GM19238 (cell line): ENCODE measurements around the gene ANKRD44.

ENCODE experiments used
- DNase-seq: peaks from one replicate; pipeline ENCODE4 v3.0.0; 2011; ENCODE audit warnings: low spot score; ENCODE audit not compliant: insufficient read length

Gene ANKRD44

DNA sequence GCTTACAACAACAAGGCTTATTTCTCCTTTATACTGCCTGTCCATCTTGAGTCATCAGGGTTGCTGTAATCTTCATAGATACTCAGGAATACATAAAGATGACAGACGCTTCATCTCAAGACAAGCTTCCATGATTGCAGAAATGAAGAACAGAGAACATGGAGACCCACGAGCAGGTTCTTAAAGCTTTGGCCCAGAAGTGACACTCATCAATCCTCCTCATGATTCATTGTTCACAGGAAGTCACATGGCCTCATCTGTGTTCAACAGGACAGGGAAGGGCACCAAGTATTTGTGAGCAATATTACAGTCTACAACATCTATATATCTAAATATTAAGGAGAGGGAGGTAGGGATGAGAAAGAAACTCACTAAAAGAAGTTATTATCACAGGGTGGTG is 347.5 kb downstream of the ANKRD44 start:
- DNase-seq: no peak

GRCh38 chr2:196962325-196962724 is 348.3 kb downstream of the ANKRD44 start:
- DNase-seq: no peak

GRCh38 chr2:196961889-196962288 is 348.7 kb downstream of the ANKRD44 start:
- no peak for DNase-seq

DNA sequence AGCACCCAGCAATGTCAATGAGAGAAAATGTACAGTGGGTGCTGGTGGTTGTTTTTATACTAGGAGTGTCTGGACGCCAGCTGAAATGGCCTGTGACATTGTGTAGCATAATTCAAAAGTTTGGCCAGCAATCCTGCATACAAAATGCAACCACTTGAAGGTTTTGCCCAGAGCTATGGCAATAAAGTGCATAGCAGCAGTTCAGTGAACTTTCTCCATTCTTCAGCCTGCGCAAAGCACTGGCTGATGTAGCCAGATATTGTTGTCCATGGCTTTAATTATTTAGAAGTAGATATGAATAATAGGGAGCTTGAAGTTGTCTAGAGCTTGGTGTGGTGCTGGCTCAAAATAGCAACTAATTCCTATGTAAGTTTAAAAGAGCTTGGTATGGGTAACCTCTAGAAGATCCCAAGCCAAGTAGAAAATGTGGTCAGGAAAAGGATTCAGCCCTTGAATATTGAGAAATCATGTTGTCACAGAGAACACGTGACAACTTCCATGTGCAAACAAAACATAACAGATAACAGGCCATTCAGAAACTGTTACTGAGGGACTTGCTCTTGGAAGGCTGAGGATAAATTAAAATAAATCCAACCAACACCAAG is 350.7 kb downstream of the ANKRD44 start:
- no peak for DNase-seq

DNA sequence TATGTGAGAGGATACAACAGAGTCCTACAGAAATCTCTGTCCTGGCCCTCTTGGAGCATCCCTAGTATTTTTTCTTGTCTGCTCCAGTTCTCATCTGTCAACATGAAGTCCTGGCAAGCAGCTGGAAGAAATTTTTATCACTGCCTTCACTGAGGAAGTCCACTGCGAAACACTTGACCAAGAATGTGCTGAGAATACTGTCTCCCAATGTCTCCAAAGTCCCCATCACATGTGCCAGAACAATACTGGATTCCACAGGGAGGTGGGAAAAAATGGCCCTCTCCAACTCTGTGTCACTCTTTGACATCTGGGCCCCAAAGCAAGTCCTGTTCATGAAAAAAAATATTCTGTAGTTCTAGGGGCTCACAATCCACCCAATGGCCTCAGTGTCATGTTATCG is 351.3 kb downstream of the ANKRD44 start:
- no peak for DNase-seq

DNA sequence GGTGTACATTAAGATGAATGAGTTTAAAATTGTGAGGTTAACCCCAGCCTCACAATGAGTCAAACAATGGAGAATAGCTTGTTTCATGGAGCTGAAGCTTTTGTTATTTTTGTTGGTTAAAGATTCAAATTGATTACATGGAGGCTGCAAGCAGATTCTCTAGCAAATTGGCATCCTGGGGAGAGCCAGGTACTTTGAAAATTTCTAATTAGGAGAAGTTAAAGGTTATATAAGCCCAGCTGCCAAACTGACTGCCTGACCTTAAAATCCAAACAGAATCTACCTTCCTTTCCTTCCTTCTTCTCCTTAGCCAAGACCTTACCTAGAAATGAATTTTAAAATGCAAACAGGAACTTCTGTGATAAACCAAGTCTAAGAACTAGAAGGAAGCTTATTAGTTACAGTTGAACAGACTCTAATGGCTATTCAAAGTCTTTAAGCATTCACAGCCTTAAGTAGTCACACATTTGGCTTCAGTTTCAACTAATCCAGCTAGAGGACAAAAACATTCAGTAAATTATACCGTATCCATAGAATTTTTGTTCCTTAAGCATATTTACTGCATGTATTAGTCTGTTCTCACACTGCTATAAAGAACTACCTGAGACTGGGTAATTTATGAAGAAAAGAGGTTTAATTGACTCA is 352.6 kb downstream of the ANKRD44 start:
- no peak for DNase-seq

- DNase-seq: no peak
These were observed 353.1 kb downstream of the ANKRD44 start for GRCh38 chr2:196957442-196957841.

DNA sequence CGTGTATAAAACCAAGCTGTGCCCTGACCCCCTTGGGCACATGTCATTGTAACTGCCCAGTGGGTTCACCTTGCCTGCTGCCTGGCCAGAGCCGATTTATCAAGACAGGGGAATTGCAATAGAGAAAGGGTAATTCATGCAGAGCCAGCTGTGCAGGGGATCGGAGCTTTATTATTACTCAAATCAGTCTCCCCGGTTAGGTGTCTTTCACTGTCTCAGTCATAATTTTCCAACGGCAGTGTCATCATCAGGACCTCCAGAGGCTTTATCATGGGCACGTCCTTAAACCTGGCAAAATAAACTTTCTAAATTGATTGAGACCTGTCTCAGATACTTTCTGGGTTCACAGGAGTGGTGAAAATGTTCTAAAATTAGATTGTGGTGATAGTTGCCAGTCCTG is 354.5 kb downstream of the ANKRD44 start:
- no peak for DNase-seq

DNA sequence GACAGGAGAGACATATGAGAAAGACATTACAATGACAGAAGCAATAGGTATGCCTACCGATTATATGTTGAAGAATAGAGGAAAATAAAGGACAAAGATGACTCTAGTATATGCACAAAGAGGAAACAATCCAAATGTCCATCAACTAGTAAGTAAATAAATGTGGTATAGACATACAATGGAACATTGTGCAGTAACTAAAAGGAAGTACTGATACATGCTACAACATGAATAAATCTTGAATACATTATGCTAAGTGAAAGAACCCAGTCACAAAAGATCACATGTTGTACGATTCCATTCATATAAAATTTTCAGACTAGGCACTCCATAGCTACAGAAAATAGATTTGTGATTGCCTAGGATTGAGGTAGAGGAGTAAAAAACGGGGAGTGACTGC is 355.5 kb downstream of the ANKRD44 start:
- no peak for DNase-seq

DNA sequence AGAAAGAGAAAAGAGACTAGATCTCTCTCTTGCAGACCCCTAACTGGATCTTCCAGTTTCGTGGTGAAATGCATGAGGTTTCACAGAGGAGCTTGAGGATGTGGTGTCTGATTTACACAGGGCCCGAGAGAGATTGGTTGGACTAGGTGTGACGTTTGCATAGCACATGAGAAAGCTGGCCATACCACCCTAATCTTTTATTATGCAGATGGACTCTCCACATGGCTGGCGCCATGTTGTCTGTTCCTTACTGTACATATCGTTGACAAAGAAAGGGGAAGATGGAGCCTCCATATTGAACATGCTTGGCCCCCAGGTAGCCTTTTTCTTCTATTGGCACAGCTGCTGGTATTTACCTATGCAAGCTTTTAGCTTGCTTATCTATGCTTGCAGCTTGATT is 356.6 kb downstream of the ANKRD44 start:
- DNase-seq: no peak

DNA sequence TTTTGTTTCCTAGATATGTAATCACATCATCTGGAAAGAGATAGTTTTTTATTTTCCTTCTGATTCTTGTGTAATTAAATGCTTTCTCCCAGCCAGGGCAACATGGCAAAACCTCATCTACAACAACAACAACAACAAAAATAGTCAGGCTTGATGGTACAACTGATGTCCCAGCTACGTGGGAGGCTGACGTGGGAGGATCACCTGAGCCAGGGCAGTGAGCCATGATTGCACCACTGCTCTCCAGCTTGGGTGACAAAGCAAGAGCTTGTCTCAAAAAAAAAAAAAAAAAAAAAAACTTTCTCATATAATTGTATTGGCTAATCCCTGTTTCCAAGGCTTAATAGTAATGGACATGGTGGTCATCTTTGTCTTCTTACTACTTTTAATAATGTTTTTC is 357.6 kb downstream of the ANKRD44 start:
- no peak for DNase-seq

GRCh38 chr2:196951973-196952372 is 358.6 kb downstream of the ANKRD44 start:
- DNase-seq: no peak

- no peak for DNase-seq
These were observed 361.5 kb downstream of the ANKRD44 start for GRCh38 chr2:196949116-196949515.

GRCh38 chr2:196944570-196944969 is 366.0 kb downstream of the ANKRD44 start:
- DNase-seq: peak; percentile 32

DNA sequence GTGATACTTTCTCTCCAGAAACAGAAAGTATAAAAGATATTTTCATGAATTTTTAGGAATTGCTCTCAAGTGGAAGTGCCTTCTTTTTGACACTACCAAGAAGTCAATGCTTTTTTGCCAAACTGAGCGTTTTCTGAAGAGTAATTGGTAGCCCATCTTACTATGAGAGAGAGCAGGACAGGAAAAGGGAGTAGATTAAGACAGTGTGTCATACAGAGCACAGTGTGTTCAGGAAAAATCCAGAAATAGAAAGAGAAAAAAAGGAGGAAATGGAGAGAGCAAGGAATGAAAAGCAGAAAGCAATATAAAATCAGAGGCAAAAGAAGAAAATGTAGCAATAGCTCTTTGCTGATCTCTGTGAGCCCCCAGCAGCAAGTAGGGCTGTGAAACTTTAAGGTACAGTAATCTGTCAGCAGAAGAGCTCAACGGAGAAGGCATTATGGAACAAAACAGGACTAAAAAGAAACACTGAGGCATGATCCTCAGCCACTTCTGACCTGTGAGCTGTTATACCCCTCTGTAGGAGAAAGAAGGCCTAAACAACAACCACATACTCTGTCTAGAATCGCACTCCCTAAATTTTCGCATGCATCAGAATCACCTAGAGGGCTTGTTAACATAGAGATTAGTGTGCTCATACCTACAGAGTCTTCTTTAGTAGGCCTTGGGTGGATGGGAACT is 369.0 kb downstream of the ANKRD44 start:
- DNase-seq: no peak

DNA sequence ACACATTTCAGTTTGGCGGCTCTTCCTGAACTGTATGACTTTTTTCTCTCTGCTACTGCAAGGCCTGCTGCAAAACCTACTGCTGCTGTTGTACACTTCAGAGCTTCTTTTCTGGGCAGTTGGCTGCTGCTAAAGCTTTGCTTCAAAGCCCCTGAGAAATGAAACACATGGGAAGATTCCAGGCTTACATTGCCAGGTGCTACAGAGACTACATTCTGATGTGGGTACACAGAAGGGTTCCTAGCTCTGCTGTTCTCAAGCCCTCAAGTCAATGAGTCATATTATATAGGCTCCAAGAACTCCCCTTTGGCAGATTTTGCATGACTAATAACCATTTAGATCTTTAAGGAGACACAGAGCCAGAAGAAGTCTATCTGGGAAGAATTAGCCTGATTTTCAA is 371.2 kb downstream of the ANKRD44 start:
- DNase-seq: no peak
